Large intestine (tissue), 3 donors: ENCODE results near the gene SMIM30. TPM values are rescaled to one million over a fixed set of nuclear protein-coding genes. Genes with fewer than 3 reads are reported as not detected.

ENCODE experiments used
- DNase-seq, 2 donors: peaks; one replicate each; pipeline versions ENCODE4 v3.0.0 to v3.0.0-alpha.2; 2013
- H3K27ac ChIP-seq: one replicate; pipeline ENCODE4 v1.5.1; 2013; ENCODE audit warnings: low read length
- H3K27me3 ChIP-seq: 2 replicates; pipeline ENCODE4 v1.6.1; 2013; ENCODE audit warnings: low read length; ENCODE audit not compliant: control insufficient read depth, insufficient read depth
- H3K36me3 ChIP-seq: 2 replicates; pipeline ENCODE4 v1.6.1; 2013; ENCODE audit warnings: low read length; ENCODE audit not compliant: control insufficient read depth, insufficient read depth
- H3K4me1 ChIP-seq: one replicate; pipeline ENCODE4 v1.6.1; 2013; ENCODE audit warnings: low read length; ENCODE audit not compliant: control insufficient read depth, insufficient read depth
- H3K4me3 ChIP-seq: one replicate; pipeline ENCODE4 v1.5.1; 2013; ENCODE audit warnings: low read length
- H3K9me3 ChIP-seq: one replicate; pipeline ENCODE4 v1.6.1; 2013; ENCODE audit warnings: mild to moderate bottlenecking, low read depth, low read length, moderate library complexity; ENCODE audit not compliant: control insufficient read depth
- WGBS: methylation state at CpG from one replicate; pipeline ENCODE4 v1.1.5; 2013; ENCODE audit warnings: low lambda C conversion rate; ENCODE audit not compliant: insufficient coverage; 5-methylcytosine and 5-hydroxymethylcytosine counted together
- polyA plus RNA-seq: library from polyadenylated mRNA; unstranded; fragments of 120-200 nt; gene quantifications from one replicate; pipeline ENCODE4 v1.2.1, GENCODE V29; 2013

Gene SMIM30
- polyA plus RNA-seq, 1 donor: 79.9 TPM

DNA sequence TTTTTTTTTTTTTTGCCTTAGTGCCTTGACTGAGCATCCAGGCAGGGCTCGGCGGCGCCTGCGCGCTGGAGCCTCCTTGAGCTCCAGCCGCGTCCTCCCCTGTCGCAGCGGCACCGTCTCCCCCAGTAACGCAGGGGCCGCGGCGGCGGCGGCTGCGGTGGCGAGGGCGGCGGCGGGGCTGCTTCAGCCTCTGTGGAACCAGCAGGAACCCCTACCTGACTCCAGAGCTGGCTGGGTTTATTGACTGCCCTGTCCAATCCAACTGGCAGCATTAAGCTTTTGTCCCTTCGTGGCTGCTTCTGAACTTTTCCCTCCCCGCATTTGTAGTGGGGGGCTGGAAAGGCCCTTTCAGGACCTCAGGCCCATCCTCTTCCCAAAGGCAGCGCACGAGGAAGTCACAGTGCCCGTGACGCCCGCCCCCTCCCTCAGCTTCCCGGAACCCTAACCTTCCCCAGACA, 31.9 kb downstream of the SMIM30 start, which contains the start of gene GPR85:
Gene GPR85 (minus strand): TSS at position 397 of the 458 bp plus-strand sequence. CDS start 2,106 bp downstream, outside the sequence.
- Histone ChIP-seq H3K4me1 (peaks cover 2% of the 10 kb centered on the region), H3K27me3 (peaks cover 18% of the 10 kb centered on the region), H3K36me3 (no peaks in the 10 kb centered on the region), H3K9me3 (no peaks in the 10 kb centered on the region), H3K27ac (peak within 1 kb of the TSS; percentile 3), H3K4me3 (peak within 1 kb of the TSS; percentile 38)
- no CpG with 5 or more reads among the region's 29 CpGs for WGBS
- peak; percentile 40 to 55 for DNase-seq

DNA sequence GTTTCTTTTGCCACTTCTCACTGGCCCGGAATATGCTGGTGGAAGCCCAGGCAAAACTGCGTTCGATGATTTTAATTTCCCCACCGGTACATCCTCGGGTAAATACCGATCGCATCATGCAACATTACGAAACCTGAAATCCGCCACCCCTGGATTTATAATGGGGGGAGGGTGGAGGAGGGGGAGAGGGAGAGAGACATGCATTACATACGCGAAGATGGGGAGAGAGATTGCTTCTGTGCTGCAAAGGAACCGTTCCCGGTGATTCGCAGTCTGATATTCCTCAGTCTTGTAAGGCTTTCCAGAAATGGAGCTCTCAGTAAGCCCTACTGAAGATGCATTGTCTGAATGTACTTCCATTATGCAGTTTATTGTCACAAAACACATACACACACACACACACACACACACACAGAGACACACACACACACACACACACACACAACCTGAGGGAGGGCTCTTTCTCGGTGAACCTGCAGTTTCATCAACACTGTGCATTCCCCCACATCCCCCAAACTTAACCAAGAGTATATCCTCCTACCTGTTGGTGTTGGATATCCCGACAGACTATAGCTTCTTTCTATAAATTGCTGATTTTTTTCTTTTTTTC, 32.5 kb downstream of the SMIM30 start:
- WGBS: 66% methylated on average over 2 of the region's 16 CpGs
- Histone ChIP-seq H3K27ac (no peak overlapping the region), H3K4me3 (peak overlapping the region; percentile 21), H3K27me3 (peaks cover 18% of the 10 kb centered on the region), H3K36me3 (no peaks in the 10 kb centered on the region), H3K4me1 (peaks cover 2% of the 10 kb centered on the region), H3K9me3 (no peaks in the 10 kb centered on the region)
- no peak for DNase-seq

- no peaks in the 10 kb centered on the region for H3K9me3 ChIP-seq
- 60% methylated on average over 1 of the region's 4 CpGs for whole genome bisulfite sequencing
- no peak overlapping the region for H3K27ac ChIP-seq
- no peak overlapping the region for H3K4me3 ChIP-seq
- H3K4me1 ChIP-seq: peaks cover 2% of the 10 kb centered on the region
- H3K36me3 ChIP-seq: no peaks in the 10 kb centered on the region
- DNase-seq: no peak
- peaks cover 18% of the 10 kb centered on the region for H3K27me3 ChIP-seq
Measured at GRCh38 chr7:113084496-113085172, 33.7 kb downstream of the SMIM30 start.

DNA sequence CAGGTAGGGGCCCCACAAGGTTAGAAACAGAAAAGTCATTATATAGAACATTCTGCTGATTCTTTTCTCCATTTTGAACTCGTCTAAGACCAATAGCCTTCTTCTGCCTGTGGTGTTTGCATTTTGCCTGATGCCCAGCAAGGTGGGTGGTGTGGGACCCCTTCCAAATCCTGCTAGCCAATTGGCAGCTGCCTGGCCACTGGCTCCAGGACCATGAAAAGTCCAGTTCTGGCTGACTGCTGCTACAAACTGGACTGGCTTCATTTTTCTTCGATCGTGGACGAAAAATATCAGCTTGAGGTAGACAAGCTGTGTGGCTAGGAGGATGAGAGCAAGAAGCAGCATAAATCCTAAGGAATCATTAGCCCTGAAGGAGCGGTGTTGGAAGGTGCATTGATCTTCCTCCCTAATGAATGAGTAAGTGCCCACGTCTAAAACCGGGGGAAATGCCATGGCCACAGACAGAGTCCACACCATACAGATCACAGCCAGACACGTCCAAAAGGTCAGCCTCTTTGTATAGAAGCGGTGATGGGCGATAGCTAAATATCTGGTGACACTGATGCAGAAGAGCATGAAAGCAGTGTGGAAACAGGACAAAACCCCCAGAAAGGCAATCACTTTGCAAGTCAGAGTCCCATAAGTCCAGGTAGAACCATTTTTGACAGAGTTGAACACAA, 34.4 kb downstream of the SMIM30 start:
- no peak for DNase-seq
- Histone ChIP-seq H3K4me1 (peaks cover 2% of the 10 kb centered on the region), H3K9me3 (no peaks in the 10 kb centered on the region), H3K27ac (no peak overlapping the region), H3K27me3 (peaks cover 18% of the 10 kb centered on the region), H3K4me3 (no peak overlapping the region), H3K36me3 (no peaks in the 10 kb centered on the region)
- WGBS: 91% methylated on average over 4 of the region's 10 CpGs

- H3K27me3 ChIP-seq: peaks cover 18% of the 10 kb centered on the region
- no peaks in the 10 kb centered on the region for H3K9me3 ChIP-seq
- H3K4me3 ChIP-seq: no peak overlapping the region
- DNase-seq: no peak
- WGBS: no CpG with 5 or more reads among the region's 1 CpG
- H3K36me3 ChIP-seq: no peaks in the 10 kb centered on the region
- H3K27ac ChIP-seq: no peak overlapping the region
- H3K4me1 ChIP-seq: peaks cover 2% of the 10 kb centered on the region
Measured at GRCh38 chr7:113083132-113083815, 35.1 kb downstream of the SMIM30 start.

DNA sequence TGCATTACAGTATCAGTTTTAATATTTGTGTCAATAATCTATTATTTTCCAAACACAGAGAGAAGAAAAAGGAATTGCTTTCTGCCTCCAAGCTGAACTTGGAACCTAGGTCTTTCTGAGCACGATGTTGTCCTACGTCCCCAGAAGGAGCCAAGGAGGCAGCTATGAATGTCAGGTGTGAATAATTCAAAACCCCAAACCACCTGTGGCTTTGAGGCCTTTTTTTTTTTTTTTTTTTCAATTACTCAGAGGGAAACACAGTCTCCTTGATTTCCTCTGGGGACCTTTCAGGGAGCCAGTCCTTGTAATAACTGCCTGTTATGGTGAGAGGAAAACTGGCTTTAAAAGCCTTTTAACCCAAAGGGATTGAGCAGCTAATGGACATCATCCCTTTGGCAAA, 40.0 kb downstream of the SMIM30 start:
- Histone ChIP-seq H3K9me3 (no peaks in the 10 kb centered on the region), H3K27ac (no peak overlapping the region), H3K4me1 (no peaks in the 10 kb centered on the region), H3K36me3 (no peaks in the 10 kb centered on the region), H3K27me3 (peaks cover under 1% of the 10 kb centered on the region), H3K4me3 (no peak overlapping the region)
- no peak for DNase-seq
- no CpG with 5 or more reads among the region's 2 CpGs for WGBS

- no peak overlapping the region for H3K27ac ChIP-seq
- no peak overlapping the region for H3K4me3 ChIP-seq
- 86% methylated on average over 2 of the region's 3 CpGs for whole genome bisulfite sequencing
- no peaks in the 10 kb centered on the region for H3K36me3 ChIP-seq
- no peaks in the 10 kb centered on the region for H3K4me1 ChIP-seq
- H3K9me3 ChIP-seq: no peaks in the 10 kb centered on the region
- DNase-seq: no peak
- H3K27me3 ChIP-seq: no peaks in the 10 kb centered on the region
Measured at GRCh38 chr7:113076703-113077102, 41.7 kb downstream of the SMIM30 start.

- no CpG with 5 or more reads among the region's 1 CpG for WGBS
- no peaks in the 10 kb centered on the region for H3K27me3 ChIP-seq
- H3K4me1 ChIP-seq: no peaks in the 10 kb centered on the region
- no peak overlapping the region for H3K4me3 ChIP-seq
- no peaks in the 10 kb centered on the region for H3K36me3 ChIP-seq
- no peak for DNase-seq
- no peaks in the 10 kb centered on the region for H3K9me3 ChIP-seq
- H3K27ac ChIP-seq: no peak overlapping the region
Measured at GRCh38 chr7:113071465-113071864, 46.9 kb downstream of the SMIM30 start.
